K562 (cell line): ENCODE data around the gene FKBP2. TPM values are rescaled to one million over a fixed set of nuclear protein-coding genes. Genes with fewer than 3 reads are reported as not detected.

Source experiments
- BDP1 ChIP-seq: IDR thresholded peaks from 3 replicates; pipeline ENCODE4 v1.6.1; 2011; ENCODE audit not compliant: insufficient read length, insufficient read depth
- BMI1 ChIP-seq: fragments of 150-350 bp; IDR thresholded peaks from 2 replicates; pipeline ENCODE4 v1.6.1; 2014; ENCODE audit warnings: low read length
- CCNT2 ChIP-seq: IDR thresholded peaks from 2 replicates; pipeline ENCODE4 v1.6.1; 2011; ENCODE audit warnings: borderline replicate concordance, low read depth, mild to moderate bottlenecking, moderate library complexity, mixed read lengths, low read length; ENCODE audit not compliant: insufficient read length; ENCODE audit errors: extremely low read depth
- CREB5 ChIP-seq: fragments of 250-450 bp; sonication (Bioruptor Pico); IDR thresholded peaks from 2 replicates; pipeline ENCODE4 v1.5.0; 2020; ENCODE audit warnings: mild to moderate bottlenecking
- ELF4 ChIP-seq: fragments of 450-650 bp; formaldehyde crosslinking; IDR thresholded peaks from 2 replicates; pipeline ENCODE4 v1.4.0; 2022; ENCODE audit warnings: missing genetic modification characterization
- JUND ChIP-seq, 2 experiments: IDR thresholded peaks; 2 replicates in 1 of 2; 3 replicates in 1 of 2; pipeline ENCODE4 v1.6.1; 2011; ENCODE audit warnings: borderline replicate concordance in 2 of 2, low read depth in 2 of 2, low read length in 2 of 2, improper control_type of control experiment in 1 of 2, missing biosample characterization in 1 of 2, missing genetic modification characterization in 1 of 2, missing genetic modification reagents in 1 of 2
- PRDM10 ChIP-seq: fragments of 450-650 bp; IDR thresholded peaks from 2 replicates; pipeline ENCODE4 v1.6.1; 2018; ENCODE audit not compliant: partially characterized antibody
- RFX1 ChIP-seq: fragments of 450-650 bp; IDR thresholded peaks from 2 replicates; pipeline ENCODE4 v1.6.1; 2016; ENCODE audit warnings: mild to moderate bottlenecking, moderate library complexity
- TGIF2 ChIP-seq: sonication (generic); formaldehyde crosslinking; IDR thresholded peaks from 2 replicates; pipeline ENCODE4 v1.8.1; 2022; ENCODE audit warnings: mild to moderate bottlenecking, missing genetic modification reagents, moderate library complexity
- UBTF ChIP-seq, 2 experiments: IDR thresholded peaks; 2 replicates each; pipeline ENCODE4 v1.6.1; 2012; ENCODE audit warnings: improper control_type of control experiment in 2 of 2, low read depth in 2 of 2, low read length in 2 of 2, borderline replicate concordance in 1 of 2
- ZFX ChIP-seq: sonication (generic); formaldehyde crosslinking; IDR thresholded peaks from 2 replicates; pipeline ENCODE4 v1.8.0; 2022; ENCODE audit warnings: mild to moderate bottlenecking, missing genetic modification reagents, moderate library complexity
- ZNF398 ChIP-seq: fragments of 250-450 bp; sonication (Bioruptor Pico); IDR thresholded peaks from 2 replicates; pipeline ENCODE4 v1.8.0; 2021; ENCODE audit warnings: moderate library complexity, mild to moderate bottlenecking, inconsistent platforms
- ZNF445 ChIP-seq: fragments of 250-450 bp; sonication (Bioruptor Pico); IDR thresholded peaks from 2 replicates; pipeline ENCODE4 v1.4.0; 2020; ENCODE audit warnings: low read depth, mild to moderate bottlenecking, moderate library complexity
- ZNF584 ChIP-seq: fragments of 200-800 bp; sonication (Bioruptor generic); IDR thresholded peaks from 2 replicates; pipeline ENCODE4 v1.6.1; 2016; ENCODE audit warnings: low read depth, mild to moderate bottlenecking, missing genetic modification characterization, missing compliant biosample characterization
- ZNF699 ChIP-seq: fragments of 250-450 bp; sonication (Bioruptor Pico); IDR thresholded peaks from 2 replicates; pipeline ENCODE4 v1.8.0; 2021; ENCODE audit warnings: mild to moderate bottlenecking, moderate library complexity; ENCODE audit not compliant: insufficient replicate concordance
- ZNF707 ChIP-seq: fragments of 250-450 bp; sonication (Bioruptor Pico); conservative IDR thresholded peaks from 2 replicates; pipeline ENCODE4 v1.8.0; 2022; ENCODE audit warnings: inconsistent platforms, mild to moderate bottlenecking, moderate library complexity
- polyA plus RNA-seq, 8 experiments: library from polyadenylated mRNA; depleted of rRNA in 4 of 8; stranded (reverse) in 5 of 8; unstranded in 3 of 8; fragments of >200 nt; fragmentation: Nextera tagmentation in 2 of 8; fragmentation: Illumina TruSeq in 1 of 8; extraction: Ambion mirVana in 2 of 8; extraction: Trizol in 1 of 8; gene quantifications; 2 replicates each; pipeline versions ENCODE4 v1.2.1 to v1.2.3, GENCODE V29; 2011 to 2014; ENCODE audit warnings: inconsistent platforms in 1 of 8, missing spikeins in 1 of 8
- total RNA-seq, 7 experiments: library from RNA; depleted of rRNA in 6 of 7; stranded (reverse); fragments of >200 nt in 6 of 7; fragmentation: Illumina TruSeq in 2 of 7; extraction: Trizol in 2 of 7; gene quantifications; 2 replicates each; pipeline versions ENCODE4 v1.2.1 to v1.2.3, GENCODE V29; 2011 to 2021; ENCODE audit warnings: low replicate concordance in 1 of 7

Gene FKBP2
- total and polyA plus RNA-seq, 9 of the 15 experiments (the other 6 are each of a cell fraction or from before 2014, with no cell fraction given), result 3.5 to 151 (median 58.1) TPM

GRCh38 chr11:64284048-64284961 is 43.4 kb downstream of the FKBP2 start, which contains the start of gene BAD (continued):
- TF ChIP-seq PRDM10, result peak; percentile 61
- TF ChIP-seq CREB5 (CRISPR knock-in tag), result no peak
- no peak for TF ChIP-seq ZNF699 (CRISPR knock-in tag)
- TF ChIP-seq RFX1, result peak; percentile 97
- no peak for TF ChIP-seq ZNF445 (CRISPR knock-in tag)
- no peak; a peak in 2 of 4 replicates for TF ChIP-seq UBTF (IDR thresholded peaks at IDR 0.05; ENCODE audit: borderline replicate concordance in 1 of 2, low read depth in 2 of 2, low read length in 2 of 2)
- TF ChIP-seq ZNF398, result no peak
- TF ChIP-seq ZFX (CRISPR knock-in tag), result peak; percentile 84
- no peak for TF ChIP-seq ZNF707
- TF ChIP-seq TGIF2, result no peak
- TF ChIP-seq BMI1, result peak; percentile 90
- no peak for TF ChIP-seq BDP1
- no peak for TF ChIP-seq ELF4
- no peak for TF ChIP-seq ZNF584 (CRISPR knock-in tag)
- peak; percentile 48 for TF ChIP-seq JUND (IDR thresholded peaks at IDR 0.05; ENCODE audit: borderline replicate concordance, low read depth, low read length)
- TF ChIP-seq JUND (tag; IDR thresholded peaks at IDR 0.05; ENCODE audit: borderline replicate concordance, low read depth, low read length), result no peak
- no peak for TF ChIP-seq CCNT2
